WTC11 (cell line): Measurements from ENCODE around the gene FHIP1A. TPM values are rescaled to one million over a fixed set of nuclear protein-coding genes. Genes with fewer than 3 reads are reported as not detected.
A peak's percentile ranks its signal among the peaks of the same experiment; 100 is the strongest.

ENCODE experiments used
- ATAC-seq: fragments of 200-7000 bp; cut with Tn5 transposase; 2 replicates; pipeline ENCODE4 v1.10.0; 2021; ENCODE audit warnings: mild to moderate bottlenecking, moderate library complexity
- CTCF ChIA-PET: fragments of 300-600 bp; sonication (Branson Sonifier 250); formaldehyde crosslinking; loops from one replicate; lab custom pipeline; 2021; ENCODE audit warnings: antibody characterized with exemption; lab: Charles Lee
- POLR2A ChIA-PET: fragments of 350-600 bp; sonication (Branson Sonifier 250); formaldehyde crosslinking; loops from one replicate; lab custom pipeline; 2021; ENCODE audit warnings: antibody characterized with exemption; lab: Charles Lee
- DNase-seq: peaks from one replicate; pipeline ENCODE4 v3.0.0; 2021; ENCODE audit warnings: low spot score
- H3K27ac Mint-ChIP-seq: 2 replicates; pipeline ENCODE4 v1.8.0; 2021; ENCODE audit warnings: mixed read lengths
- H3K27me3 Mint-ChIP-seq: 2 replicates; pipeline ENCODE4 v1.8.0; 2021; ENCODE audit warnings: low read depth, mild to moderate bottlenecking, moderate library complexity, mixed read lengths
- H3K36me3 Mint-ChIP-seq: 2 replicates; pipeline ENCODE4 v1.8.0; 2021; ENCODE audit warnings: mixed read lengths
- H3K4me1 Mint-ChIP-seq: 2 replicates; pipeline ENCODE4 v1.8.0; 2022; ENCODE audit warnings: mixed read lengths
- H3K4me3 Mint-ChIP-seq: 2 replicates; pipeline ENCODE4 v1.8.0; 2021; ENCODE audit warnings: mild to moderate bottlenecking, moderate library complexity, mixed read lengths
- H3K9me3 Mint-ChIP-seq: 2 replicates; pipeline ENCODE4 v1.8.0; 2021; ENCODE audit warnings: mixed read lengths
- ATF1 ChIP-seq: sonication (generic); formaldehyde crosslinking; IDR thresholded peaks from 2 replicates; pipeline ENCODE4 v1.8.1; 2023; ENCODE audit warnings: mild to moderate bottlenecking, moderate library complexity, missing genetic modification reagents
- CREB1 ChIP-seq: sonication (generic); formaldehyde crosslinking; IDR thresholded peaks from 2 replicates; pipeline ENCODE4 v1.8.0; 2023; ENCODE audit warnings: mild to moderate bottlenecking, missing genetic modification reagents
- EMX1 ChIP-seq: fragments of 250-450 bp; sonication (Bioruptor Pico); IDR thresholded peaks from 2 replicates; pipeline ENCODE4 v1.8.0; 2021; ENCODE audit warnings: mild to moderate bottlenecking
- FOXJ3 ChIP-seq: sonication (generic); formaldehyde crosslinking; IDR thresholded peaks from 2 replicates; pipeline ENCODE4 v1.9.0; 2021; ENCODE audit warnings: missing genetic modification reagents, mild to moderate bottlenecking, borderline replicate concordance
- FOXK1 ChIP-seq: sonication (generic); formaldehyde crosslinking; IDR thresholded peaks from 2 replicates; pipeline ENCODE4 v1.8.0; 2022; ENCODE audit warnings: mild to moderate bottlenecking, moderate library complexity, missing genetic modification reagents
- OVOL2 ChIP-seq: fragments of 250-450 bp; sonication (Bioruptor Pico); IDR thresholded peaks from 2 replicates; pipeline ENCODE4 v1.9.0; 2021; ENCODE audit warnings: mild to moderate bottlenecking, borderline replicate concordance
- PRRX2 ChIP-seq: fragments of 250-450 bp; sonication (Bioruptor Pico); IDR thresholded peaks from 2 replicates; pipeline ENCODE4 v1.8.0; 2021; ENCODE audit warnings: mild to moderate bottlenecking
- RELA ChIP-seq: sonication (generic); formaldehyde crosslinking; IDR thresholded peaks from 2 replicates; pipeline ENCODE4 v1.8.1; 2022; ENCODE audit warnings: missing genetic modification reagents, mild to moderate bottlenecking, borderline replicate concordance
- RORB ChIP-seq: fragments of 250-450 bp; sonication (Bioruptor Pico); IDR thresholded peaks from 2 replicates; pipeline ENCODE4 v1.9.0; 2021; ENCODE audit warnings: mild to moderate bottlenecking
- SP1 ChIP-seq: sonication (generic); formaldehyde crosslinking; conservative IDR thresholded peaks from 2 replicates; pipeline ENCODE4 v1.8.1; 2022; ENCODE audit warnings: missing genetic modification reagents
- TCF7 ChIP-seq: sonication (generic); formaldehyde crosslinking; IDR thresholded peaks from 2 replicates; pipeline ENCODE4 v1.8.0; 2022; ENCODE audit warnings: mild to moderate bottlenecking, low read depth, missing genetic modification reagents, moderate library complexity
- ZNF121 ChIP-seq: sonication (generic); formaldehyde crosslinking; IDR thresholded peaks from 2 replicates; pipeline ENCODE4 v1.8.0; 2023; ENCODE audit warnings: missing genetic modification reagents
- ZNF138 ChIP-seq: sonication (generic); formaldehyde crosslinking; conservative IDR thresholded peaks from 2 replicates; pipeline ENCODE4 v1.8.1; 2022; ENCODE audit warnings: mild to moderate bottlenecking, moderate library complexity, missing genetic modification reagents
- ZNF263 ChIP-seq: sonication (generic); formaldehyde crosslinking; IDR thresholded peaks from 2 replicates; pipeline ENCODE4 v1.8.1; 2022; ENCODE audit warnings: low read depth, mild to moderate bottlenecking, moderate library complexity, missing genetic modification reagents
- ZNF423 ChIP-seq: fragments of 250-450 bp; sonication (Bioruptor Pico); IDR thresholded peaks from 2 replicates; pipeline ENCODE4 v2.1.2; 2022; ENCODE audit warnings: mild to moderate bottlenecking, moderate library complexity
- total RNA-seq: library from RNA; stranded (reverse); gene quantifications from 3 replicates; pipeline ENCODE4 v1.2.3, GENCODE V29; 2021
- TF ChIP-seq, protein P1 (sequence below): fragments of 250-450 bp; sonication (Bioruptor Pico); IDR thresholded peaks from 2 replicates; pipeline ENCODE4 v1.8.0; 2021; ENCODE audit warnings: mild to moderate bottlenecking
- TF ChIP-seq, protein P2 (sequence below): sonication (generic); formaldehyde crosslinking; IDR thresholded peaks from 2 replicates; pipeline ENCODE4 v1.8.1; 2022; ENCODE audit warnings: missing genetic modification reagents, borderline replicate concordance
- TF ChIP-seq, protein P3 (sequence below): fragments of 250-450 bp; sonication (Bioruptor Pico); conservative IDR thresholded peaks from 2 replicates; pipeline ENCODE4 v1.9.0; 2021; ENCODE audit warnings: mild to moderate bottlenecking
- TF ChIP-seq, protein P4 (sequence below): sonication (generic); formaldehyde crosslinking; IDR thresholded peaks from 2 replicates; pipeline ENCODE4 v1.8.1; 2022; ENCODE audit warnings: mild to moderate bottlenecking, missing genetic modification reagents, moderate library complexity, borderline replicate concordance
- TF ChIP-seq, protein P5 (sequence below): fragments of 250-450 bp; sonication (Bioruptor Pico); IDR thresholded peaks from 2 replicates; pipeline ENCODE4 v2.1.2; 2022; ENCODE audit warnings: mild to moderate bottlenecking, moderate library complexity
- TF ChIP-seq, protein P6 (sequence below): fragments of 200-600 bp; IDR thresholded peaks from 2 replicates; pipeline ENCODE4 v1.8.0; 2022; ENCODE audit warnings: antibody characterized with exemption
- TF ChIP-seq, protein P7 (sequence below): sonication (generic); formaldehyde crosslinking; conservative IDR thresholded peaks from 2 replicates; pipeline ENCODE4 v1.8.1; 2023; ENCODE audit warnings: mild to moderate bottlenecking, low read depth, missing genetic modification reagents, moderate library complexity

FHIP1A gene
- total RNA-seq, 1 experiment from 2014 or later: 68.6 TPM

DNA sequence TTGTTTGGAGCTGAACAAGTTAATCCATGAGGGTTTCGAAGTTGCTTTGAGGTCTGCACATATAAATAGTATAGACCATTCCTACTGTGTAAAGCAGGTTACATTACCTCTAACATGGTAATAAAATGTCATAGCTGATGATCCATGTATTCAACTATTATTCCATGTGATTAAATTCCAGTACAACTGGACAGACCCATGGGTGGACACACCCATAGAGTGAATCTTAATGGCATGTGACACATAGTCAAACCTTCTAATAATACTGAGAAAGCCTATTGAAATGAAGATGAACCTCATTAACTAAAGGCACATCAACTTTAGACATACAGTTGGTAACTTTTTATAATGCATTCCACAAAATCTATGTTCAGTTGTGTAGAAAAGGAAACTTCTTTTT, 28.5 kb downstream of the FHIP1A start:
- no peak for DNase-seq
- ChIA-PET CTCF (no interaction called here), POLR2A (no interaction called here)
- Mint-ChIP-seq H3K36me3 (no peaks in the 10 kb centered on the region), H3K27me3 (no peaks in the 10 kb centered on the region), H3K27ac (no peak overlapping the region), H3K4me1 (peaks cover 36% of the 10 kb centered on the region), H3K4me3 (no peak overlapping the region), H3K9me3 (no peaks in the 10 kb centered on the region)
- no peak for ATAC-seq
- TF ChIP-seq, protein P1, sequence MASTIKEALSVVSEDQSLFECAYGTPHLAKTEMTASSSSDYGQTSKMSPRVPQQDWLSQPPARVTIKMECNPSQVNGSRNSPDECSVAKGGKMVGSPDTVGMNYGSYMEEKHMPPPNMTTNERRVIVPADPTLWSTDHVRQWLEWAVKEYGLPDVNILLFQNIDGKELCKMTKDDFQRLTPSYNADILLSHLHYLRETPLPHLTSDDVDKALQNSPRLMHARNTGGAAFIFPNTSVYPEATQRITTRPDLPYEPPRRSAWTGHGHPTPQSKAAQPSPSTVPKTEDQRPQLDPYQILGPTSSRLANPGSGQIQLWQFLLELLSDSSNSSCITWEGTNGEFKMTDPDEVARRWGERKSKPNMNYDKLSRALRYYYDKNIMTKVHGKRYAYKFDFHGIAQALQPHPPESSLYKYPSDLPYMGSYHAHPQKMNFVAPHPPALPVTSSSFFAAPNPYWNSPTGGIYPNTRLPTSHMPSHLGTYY (CRISPR knock-in tag): no peak
- no peak for TF ChIP-seq ZNF423
- no peak for TF ChIP-seq RELA (CRISPR knock-in tag)
- no peak for TF ChIP-seq CREB1 (CRISPR knock-in tag)
- TF ChIP-seq, protein P2, sequence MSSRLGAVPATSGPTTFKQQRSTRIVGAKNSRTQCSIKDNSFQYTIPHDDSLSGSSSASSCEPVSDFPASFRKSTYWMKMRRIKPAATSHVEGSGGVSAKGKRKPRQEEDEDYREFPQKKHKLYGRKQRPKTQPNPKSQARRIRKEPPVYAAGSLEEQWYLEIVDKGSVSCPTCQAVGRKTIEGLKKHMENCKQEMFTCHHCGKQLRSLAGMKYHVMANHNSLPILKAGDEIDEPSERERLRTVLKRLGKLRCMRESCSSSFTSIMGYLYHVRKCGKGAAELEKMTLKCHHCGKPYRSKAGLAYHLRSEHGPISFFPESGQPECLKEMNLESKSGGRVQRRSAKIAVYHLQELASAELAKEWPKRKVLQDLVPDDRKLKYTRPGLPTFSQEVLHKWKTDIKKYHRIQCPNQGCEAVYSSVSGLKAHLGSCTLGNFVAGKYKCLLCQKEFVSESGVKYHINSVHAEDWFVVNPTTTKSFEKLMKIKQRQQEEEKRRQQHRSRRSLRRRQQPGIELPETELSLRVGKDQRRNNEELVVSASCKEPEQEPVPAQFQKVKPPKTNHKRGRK (CRISPR knock-in tag): no peak
- no peak for TF ChIP-seq OVOL2 (CRISPR knock-in tag)
- TF ChIP-seq ZNF263 (CRISPR knock-in tag): no peak
- TF ChIP-seq ZNF138 (CRISPR knock-in tag): no peak

DNA sequence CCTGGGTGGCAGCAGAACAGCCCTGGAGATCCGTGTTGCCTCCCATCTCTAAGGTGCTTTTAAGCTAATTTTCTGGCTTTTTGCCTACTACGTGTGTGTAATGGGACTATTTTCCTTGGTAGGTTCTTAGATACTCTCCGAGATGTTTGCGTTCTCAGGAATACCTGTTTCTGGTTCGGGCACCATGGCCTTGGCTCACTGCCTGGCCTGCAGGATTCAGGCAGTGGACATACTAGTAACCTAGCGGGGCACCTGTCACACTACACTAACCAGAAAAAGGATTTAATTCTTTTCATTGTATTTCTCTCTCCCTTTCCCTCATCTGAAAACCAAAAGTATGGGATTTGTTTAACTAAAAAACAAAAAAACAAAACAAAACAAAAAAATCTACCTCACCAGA, 29.2 kb downstream of the FHIP1A start:
- Mint-ChIP-seq H3K36me3 (no peaks in the 10 kb centered on the region), H3K27ac (0 out of 2 replicates have a peak overlapping the region, but pooled peaks have one; percentile 8), H3K4me3 (no peak overlapping the region), H3K27me3 (no peaks in the 10 kb centered on the region), H3K9me3 (no peaks in the 10 kb centered on the region), H3K4me1 (peaks cover 36% of the 10 kb centered on the region)
- no peak for DNase-seq
- ChIA-PET POLR2A (interaction anchor here (0.7 kb wide), 1 partner anchor 89 kb away, joined by 4 read pairs; no protein-coding TSS in a partner anchor), CTCF (no interaction called here)
- ATAC-seq: no peak
- TF ChIP-seq RORB (CRISPR knock-in tag): no peak
- TF ChIP-seq, protein P3, sequence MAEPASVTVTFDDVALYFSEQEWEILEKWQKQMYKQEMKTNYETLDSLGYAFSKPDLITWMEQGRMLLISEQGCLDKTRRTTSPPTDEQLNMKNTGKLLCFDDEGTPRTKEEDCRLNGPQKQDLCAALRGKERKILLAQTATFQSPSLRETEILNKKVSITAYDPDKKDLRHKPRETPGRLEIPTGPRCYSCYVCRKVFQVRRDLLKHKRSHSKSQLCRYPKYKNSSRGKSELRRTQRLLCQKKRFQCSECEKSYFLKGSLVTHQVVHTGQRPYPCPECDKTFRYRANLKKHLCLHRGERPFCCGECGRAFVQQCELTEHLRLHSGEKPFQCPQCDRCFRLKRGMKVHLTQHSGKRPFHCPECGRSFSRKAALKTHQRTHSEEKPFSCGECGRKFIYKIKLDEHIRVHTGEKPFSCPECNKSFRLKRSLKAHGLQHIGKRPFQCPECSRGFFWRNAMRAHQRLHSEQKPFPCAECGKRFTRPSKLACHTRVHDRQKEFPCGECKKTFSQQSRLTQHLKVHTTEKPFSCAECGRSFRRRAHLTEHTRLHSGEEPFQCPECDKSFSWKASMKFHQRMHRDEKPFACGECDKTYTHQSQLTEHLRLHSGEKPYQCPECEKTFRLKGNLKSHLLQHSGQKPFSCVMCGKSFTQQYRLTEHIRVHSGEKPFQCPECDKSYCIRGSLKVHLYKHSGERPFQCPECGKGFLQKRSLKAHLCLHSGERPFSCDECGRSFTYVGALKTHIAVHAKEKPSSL (CRISPR knock-in tag): no peak
- no peak for TF ChIP-seq ZNF121
- TF ChIP-seq, protein P2 (CRISPR knock-in tag): no peak
- TF ChIP-seq FOXJ3 (CRISPR knock-in tag): no peak
- no peak for TF ChIP-seq EMX1 (CRISPR knock-in tag)
- TF ChIP-seq, protein P4, sequence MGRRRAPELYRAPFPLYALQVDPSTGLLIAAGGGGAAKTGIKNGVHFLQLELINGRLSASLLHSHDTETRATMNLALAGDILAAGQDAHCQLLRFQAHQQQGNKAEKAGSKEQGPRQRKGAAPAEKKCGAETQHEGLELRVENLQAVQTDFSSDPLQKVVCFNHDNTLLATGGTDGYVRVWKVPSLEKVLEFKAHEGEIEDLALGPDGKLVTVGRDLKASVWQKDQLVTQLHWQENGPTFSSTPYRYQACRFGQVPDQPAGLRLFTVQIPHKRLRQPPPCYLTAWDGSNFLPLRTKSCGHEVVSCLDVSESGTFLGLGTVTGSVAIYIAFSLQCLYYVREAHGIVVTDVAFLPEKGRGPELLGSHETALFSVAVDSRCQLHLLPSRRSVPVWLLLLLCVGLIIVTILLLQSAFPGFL: no peak
- TF ChIP-seq PRRX2 (CRISPR knock-in tag): no peak
- TF ChIP-seq, protein P5, sequence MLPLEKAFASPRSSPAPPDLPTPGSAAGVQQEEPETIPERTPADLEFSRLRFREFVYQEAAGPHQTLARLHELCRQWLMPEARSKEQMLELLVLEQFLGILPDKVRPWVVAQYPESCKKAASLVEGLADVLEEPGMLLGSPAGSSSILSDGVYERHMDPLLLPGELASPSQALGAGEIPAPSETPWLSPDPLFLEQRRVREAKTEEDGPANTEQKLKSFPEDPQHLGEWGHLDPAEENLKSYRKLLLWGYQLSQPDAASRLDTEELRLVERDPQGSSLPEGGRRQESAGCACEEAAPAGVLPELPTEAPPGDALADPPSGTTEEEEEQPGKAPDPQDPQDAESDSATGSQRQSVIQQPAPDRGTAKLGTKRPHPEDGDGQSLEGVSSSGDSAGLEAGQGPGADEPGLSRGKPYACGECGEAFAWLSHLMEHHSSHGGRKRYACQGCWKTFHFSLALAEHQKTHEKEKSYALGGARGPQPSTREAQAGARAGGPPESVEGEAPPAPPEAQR: no peak
- TF ChIP-seq ZNF423: no peak
- TF ChIP-seq, protein P6, sequence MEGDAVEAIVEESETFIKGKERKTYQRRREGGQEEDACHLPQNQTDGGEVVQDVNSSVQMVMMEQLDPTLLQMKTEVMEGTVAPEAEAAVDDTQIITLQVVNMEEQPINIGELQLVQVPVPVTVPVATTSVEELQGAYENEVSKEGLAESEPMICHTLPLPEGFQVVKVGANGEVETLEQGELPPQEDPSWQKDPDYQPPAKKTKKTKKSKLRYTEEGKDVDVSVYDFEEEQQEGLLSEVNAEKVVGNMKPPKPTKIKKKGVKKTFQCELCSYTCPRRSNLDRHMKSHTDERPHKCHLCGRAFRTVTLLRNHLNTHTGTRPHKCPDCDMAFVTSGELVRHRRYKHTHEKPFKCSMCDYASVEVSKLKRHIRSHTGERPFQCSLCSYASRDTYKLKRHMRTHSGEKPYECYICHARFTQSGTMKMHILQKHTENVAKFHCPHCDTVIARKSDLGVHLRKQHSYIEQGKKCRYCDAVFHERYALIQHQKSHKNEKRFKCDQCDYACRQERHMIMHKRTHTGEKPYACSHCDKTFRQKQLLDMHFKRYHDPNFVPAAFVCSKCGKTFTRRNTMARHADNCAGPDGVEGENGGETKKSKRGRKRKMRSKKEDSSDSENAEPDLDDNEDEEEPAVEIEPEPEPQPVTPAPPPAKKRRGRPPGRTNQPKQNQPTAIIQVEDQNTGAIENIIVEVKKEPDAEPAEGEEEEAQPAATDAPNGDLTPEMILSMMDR: no peak
- no peak for TF ChIP-seq FOXK1 (CRISPR knock-in tag)
- TF ChIP-seq SP1 (CRISPR knock-in tag): no peak
- TF ChIP-seq, protein P7, sequence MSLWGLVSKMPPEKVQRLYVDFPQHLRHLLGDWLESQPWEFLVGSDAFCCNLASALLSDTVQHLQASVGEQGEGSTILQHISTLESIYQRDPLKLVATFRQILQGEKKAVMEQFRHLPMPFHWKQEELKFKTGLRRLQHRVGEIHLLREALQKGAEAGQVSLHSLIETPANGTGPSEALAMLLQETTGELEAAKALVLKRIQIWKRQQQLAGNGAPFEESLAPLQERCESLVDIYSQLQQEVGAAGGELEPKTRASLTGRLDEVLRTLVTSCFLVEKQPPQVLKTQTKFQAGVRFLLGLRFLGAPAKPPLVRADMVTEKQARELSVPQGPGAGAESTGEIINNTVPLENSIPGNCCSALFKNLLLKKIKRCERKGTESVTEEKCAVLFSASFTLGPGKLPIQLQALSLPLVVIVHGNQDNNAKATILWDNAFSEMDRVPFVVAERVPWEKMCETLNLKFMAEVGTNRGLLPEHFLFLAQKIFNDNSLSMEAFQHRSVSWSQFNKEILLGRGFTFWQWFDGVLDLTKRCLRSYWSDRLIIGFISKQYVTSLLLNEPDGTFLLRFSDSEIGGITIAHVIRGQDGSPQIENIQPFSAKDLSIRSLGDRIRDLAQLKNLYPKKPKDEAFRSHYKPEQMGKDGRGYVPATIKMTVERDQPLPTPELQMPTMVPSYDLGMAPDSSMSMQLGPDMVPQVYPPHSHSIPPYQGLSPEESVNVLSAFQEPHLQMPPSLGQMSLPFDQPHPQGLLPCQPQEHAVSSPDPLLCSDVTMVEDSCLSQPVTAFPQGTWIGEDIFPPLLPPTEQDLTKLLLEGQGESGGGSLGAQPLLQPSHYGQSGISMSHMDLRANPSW (CRISPR knock-in tag): no peak
- no peak for TF ChIP-seq ATF1 (CRISPR knock-in tag)
- no peak for TF ChIP-seq TCF7 (CRISPR knock-in tag)
